Stimulated activated CD8-positive, alpha-beta memory T cell treated with anti-CD3 and anti-CD28 coated beads, Interleukin-12 subunit alpha, Interleukin-12 subunit beta, amount 100 ng/mL, for 24 hours (primary cell): ENCODE measurements around the gene CASTOR1.
A peak's percentile ranks its signal among the peaks of the same experiment; 100 is the strongest.

Experiments
- DNase-seq: peaks from one replicate; pipeline ENCODE4 v3.0.0-alpha.2; 2020; ENCODE audit errors: extremely low read depth

CASTOR1 gene

DNA sequence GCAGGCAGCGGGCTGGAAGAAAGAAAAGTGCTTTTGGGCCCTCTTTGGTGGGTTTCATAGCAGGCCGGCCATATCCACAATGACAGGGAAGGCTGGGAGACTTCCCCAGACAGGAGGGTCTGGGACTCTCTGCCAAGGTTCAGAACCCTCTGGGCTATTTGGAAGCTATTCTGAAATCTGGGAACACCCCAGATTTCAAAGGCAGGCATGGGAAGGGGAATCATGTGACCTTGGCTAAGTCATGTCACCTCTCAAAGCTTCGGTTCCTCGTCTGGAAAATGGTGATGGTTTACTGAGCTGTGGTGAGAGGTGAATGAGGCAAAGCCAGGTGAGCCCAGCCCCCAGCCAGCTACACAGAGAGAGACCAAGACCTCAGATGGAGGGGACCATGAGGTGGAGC lies 4.6 kb downstream of the CASTOR1 start:
- no peak for DNase-seq

DNA sequence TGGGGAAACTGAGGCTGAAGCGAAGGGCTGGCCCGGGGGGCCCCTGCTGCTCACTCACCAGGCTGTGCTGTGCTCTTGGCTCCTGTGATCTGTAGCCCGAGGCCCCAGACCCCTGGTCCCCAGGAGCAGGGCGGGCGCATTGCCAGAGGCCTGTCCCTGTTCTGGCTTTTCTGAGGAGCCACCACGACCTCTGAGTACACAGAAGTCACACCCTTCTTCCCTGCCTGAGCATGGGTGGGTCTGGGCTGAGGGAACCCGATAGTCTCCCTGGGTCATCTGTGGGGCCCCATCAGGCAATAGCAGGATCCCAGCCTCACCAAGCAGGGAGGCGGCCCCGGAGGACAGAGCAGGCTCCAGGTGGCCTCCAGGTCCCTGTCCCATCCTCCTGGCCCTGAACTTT lies 5.1 kb downstream of the CASTOR1 start:
- no peak for DNase-seq

DNA sequence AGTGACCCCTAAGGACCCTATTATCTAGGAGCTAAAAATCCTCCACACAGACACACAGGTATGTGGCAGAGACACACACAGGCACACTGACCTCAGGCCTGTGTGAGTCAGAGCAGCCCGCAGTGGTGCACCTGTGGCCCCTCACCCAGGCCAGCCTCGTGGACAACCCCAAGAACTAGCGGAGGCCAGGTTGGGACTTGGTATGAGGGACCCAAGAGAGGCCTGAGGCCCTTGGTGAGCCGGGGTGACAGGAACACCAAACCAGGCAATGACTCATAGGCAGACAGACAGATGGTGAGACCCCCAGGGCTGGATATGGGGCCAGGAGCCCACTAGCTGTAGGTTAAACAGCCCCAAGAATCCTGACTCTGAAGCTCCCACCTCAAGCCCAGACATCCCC lies 6.0 kb downstream of the CASTOR1 start:
- no peak for DNase-seq

DNA sequence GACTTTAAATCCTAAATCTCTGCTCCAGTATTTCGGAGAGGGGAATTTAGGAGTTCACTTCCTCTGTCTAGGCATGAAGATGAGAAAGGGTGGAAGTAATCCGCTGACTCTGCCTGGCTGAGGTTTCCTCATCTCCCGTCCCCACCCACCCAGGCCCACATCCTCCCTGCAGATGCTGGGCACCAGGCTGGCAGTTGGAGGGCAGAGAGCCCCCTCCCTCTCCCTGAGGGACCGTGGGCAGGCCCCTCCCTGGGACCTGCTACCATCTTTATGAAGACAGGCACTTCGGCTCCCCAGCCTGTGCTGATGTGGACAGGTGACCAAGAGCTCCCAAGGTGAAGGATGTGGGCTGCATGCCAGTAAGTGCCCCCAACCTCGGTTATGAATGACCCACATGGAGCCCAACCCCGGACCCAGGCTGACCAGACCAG lies 6.7 kb downstream of the CASTOR1 start:
- no peak for DNase-seq

DNA sequence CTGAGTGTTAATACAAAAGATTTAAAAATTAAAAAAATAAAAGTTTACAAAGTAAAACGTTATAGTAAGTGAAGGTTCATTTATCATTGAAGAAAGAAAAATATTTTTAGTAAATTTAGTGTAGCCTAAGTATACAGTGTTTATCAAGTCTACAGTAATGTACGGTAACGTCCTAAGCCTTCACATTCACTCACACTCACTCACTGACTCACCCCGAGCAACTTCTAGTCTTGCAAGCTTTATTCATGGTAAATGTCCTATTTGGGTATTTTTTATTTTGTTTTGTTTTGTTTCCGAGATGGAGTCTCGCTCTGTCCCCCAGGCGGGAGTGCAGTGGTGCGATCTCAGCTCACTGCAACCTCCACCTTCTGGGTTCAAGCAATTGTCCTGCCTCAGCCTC lies 8.8 kb downstream of the CASTOR1 start:
- no peak for DNase-seq

DNA sequence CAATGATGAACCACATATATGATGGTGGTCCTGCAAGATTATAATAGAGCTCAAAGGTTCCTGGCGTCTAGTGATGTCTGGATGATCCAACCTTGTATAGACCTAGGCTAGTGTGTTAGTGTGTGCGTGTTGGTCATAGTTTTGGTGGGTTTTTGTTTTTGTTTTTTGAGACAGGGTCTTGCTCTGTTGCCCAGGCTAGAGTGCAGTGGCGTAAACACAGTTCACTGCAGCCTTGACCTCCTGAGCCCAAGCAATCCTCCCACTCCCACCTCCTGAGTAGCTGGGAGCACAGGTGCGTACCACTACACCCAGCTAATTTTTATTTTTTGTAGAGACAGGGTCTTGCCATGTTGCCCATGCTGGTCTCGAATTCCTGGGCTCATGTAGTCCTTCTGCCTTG lies 9.4 kb downstream of the CASTOR1 start:
- no peak for DNase-seq

DNA sequence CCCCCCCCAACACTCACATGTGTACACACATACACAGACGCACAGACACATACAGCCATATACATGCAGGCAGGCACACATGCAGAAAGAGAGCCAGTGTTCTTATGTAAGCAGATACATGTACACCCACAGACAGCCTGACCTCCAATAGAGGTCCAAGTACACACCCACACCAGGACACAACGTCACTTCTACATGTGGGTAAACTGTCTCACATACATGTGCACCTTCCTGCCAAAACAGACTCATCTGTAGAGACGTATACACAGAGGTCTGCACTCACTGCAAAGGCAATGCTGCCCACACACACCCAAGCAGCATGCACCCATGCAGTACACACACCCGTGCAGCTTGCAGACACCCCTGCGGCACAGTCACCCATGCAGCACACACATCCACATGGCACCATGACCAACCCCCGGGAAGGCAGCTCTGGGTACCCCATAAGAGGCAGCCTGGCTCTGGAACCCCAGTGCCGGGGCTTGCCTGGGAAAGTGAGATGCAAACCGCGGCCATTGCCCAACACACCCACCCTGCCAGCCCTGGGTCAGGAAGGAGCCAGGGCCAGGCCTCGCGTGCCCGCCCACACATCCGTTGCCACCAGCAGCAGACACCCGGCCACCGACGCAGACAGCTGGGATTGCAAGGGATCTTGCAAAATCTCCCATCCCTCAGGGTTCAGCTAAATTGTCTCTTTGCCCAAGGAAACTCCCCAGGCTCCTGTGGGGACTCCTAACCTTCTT lies 10.1 kb downstream of the CASTOR1 start:
- DNase-seq: no peak

DNA sequence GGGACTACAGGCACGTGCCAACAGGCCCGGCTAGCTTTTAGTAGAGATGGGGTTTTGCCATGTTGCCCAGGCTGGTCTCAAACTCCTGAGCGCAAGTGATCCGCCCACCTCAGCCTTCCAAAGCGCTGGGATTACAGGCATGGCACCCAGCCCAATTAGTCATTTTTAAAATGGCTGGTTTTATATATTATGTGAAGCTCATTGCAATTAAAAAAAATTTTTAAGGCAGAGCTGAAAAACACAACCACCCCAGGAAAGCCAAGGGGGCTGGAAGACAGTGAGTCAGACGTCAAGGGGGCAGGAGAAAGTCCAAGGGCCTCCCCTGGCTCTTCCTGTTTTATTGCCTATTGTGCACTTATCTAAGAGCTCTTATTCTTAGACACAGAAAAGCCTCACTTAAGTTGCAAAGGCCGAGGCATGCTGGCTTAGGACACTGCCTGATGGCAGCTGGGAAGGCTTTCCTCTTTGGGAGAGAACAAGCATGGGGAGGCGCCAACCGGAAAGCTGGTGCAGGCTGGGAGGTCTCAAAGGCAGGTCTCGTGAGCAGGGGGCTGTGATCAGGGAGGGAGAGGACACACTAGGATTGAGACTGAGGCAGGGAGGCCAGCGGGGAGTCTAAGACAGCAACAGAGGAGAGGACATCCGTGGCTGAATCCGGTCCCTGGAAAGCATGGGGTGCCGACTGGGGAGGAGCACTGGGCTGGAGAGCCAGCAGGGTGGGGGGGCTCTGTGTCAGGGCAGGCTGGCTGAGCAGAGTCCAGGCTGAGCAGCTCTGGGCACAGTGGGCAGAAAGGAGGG lies 11.6 kb downstream of the CASTOR1 start:
- DNase-seq: no peak

DNA sequence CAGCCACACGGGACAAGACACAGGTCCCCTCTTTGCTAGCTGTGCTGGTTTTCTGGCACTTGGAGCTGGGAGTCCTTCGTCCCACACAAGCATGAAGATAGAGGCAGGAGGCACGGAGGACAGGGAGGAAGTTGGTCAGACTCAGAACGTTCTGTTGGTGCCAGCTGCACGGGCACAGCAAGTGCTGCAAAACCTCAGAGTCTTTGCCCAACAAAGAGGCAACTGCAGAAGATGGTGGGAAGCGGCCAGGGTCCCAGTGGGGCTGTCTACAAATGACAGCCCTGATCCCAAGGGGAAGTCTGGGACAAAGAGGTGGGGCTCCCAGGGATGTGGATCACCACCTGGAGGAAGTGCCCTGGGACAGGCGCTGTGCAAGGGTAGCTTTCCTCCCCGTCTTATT lies 13.3 kb downstream of the CASTOR1 start:
- no peak for DNase-seq

DNA sequence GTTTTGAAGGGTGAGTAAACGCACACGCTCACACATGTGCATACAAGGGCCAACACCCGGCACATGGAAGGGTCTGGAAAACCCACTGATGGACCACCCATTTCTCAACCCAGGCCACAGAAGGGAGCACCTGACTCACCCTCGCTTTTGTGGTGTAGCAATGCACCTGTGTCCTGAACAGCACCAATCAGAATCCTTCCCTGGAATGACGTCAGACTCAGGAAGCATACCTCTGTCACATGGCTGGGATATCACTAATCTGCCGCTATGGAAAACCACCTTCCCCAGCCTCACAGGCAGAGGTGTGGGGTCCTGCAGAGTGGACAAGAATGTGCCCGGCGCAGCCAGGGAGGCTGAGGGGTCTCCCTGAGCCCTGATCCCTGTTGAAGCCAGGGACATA lies 13.7 kb downstream of the CASTOR1 start:
- DNase-seq: no peak

DNA sequence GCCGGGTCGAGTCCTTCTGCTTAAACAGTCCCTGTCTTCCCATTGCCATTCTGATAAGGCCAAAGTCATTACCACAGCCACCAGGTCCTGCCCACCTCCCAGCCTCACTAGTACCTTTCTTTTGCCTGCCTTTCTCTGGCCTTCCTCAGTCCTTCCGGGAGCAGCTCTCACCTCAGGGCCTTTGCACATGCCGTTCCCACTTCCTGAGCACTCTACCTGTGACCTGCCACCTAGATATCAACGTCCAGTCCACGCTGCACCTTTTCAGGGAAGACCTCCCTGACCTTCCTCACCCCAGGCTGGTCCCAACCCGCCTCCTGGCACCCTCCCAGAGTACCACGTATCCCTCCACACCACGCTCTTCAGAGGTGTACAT lies 14.9 kb downstream of the CASTOR1 start:
- DNase-seq: no peak

DNA sequence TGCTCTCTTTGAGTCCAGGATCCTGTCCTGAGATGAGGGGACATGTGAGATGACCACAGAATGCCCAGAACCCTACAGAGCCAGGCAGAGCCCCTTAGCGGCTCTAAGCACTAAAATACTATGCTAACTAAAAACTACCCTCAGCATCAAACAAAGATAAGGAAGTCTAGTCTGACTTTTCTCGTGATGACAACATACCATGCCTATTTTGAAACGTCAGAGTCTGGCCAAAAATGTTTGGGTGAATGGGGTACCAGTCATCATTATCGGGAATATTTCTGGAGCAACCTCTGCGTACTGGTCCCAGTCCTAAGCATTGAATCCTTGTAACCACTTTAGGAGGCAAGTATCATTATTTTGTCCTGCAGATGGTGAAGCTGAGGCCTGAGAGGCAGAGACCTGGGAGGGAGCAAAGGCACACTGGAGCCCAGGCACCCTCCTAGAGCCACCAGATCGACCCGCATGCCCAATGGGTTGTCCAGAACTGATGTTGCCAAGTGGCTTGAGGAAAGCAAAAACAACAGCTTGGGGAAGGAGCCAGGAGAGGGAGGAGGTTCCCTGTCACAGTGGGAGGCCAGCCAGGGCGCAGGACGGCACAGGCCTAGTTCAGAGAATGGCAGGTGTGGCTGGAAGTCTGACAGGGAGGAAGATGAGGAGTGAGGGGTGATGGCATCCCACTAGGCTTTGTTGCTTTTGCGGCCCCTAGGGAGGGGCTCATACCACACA lies 15.4 kb downstream of the CASTOR1 start:
- no peak for DNase-seq

DNA sequence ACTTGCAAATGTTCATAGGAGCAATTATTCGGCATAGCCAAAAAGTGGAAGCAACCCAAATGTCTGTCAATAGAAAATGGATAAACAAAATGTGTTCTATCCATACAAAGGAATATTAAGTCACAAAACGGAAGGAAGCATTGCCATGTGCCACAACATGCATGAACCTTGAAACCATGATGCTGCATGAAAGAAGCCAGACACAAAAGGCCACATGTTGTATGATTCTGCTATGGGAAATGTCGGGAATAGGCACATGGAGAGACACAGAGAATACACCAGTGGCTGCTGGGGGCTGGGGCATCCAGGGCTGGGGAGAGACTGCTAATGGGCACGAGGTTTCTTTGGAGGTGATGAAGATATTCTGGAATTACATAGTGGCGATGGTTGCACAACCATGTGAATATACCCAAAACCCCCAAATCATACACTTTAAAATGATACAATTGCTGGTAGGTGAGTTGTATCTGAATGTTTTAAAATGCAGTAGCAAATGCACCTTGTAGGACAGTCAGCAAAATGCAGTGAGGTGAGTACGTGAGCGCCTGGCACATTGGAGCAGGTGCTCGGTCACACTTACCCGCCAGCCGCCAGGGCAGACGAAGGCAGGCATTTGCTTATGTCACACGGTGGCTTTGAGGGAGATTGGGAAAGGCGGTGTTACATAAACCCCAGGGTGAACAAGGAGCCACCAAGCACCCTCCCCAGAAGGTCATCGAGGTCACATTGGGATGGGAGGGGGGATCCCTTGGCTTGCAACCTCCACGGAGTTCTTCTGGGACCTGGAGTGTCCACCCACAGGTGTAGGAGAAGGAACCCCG lies 16.3 kb downstream of the CASTOR1 start:
- DNase-seq: no peak

DNA sequence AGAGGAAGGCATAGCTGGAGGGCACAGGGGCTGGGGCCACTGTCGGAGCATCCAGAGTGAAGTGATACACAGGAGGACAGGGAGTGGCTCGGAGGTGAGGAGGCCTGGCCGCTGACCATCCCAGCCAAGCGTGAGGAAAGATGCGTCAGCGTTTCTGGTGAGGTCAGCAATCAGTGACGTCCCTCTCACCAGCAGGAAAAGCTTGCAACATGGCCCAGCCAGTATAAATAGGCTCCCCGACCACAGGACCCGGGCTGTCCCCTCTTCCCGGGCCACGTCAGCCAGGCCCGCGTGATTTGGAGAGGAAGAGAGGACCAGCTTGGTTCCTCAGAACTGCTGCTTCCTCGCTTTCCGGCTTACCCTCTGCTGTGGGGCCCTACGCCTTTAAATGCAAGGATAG lies 18.5 kb downstream of the CASTOR1 start:
- DNase-seq: no peak

DNA sequence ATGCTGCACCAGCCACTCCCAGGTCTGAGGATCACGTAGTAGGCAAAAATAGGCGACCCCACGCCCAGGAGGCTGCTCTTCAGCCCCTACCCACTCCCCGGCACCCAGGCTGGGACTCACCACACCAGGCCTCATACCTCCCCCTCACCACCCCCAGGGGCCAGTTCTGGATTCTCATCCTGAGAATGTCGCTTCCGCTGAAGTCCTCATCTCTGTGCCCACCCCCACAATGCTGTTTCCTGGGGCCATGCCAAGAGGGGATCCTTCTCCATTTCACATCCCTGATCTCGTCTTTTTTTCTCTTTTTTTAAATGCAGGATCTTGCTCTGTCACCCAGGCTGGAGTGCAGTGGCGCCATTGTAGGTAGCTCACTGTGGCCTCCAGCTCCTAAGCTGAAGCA lies 21.0 kb downstream of the CASTOR1 start:
- DNase-seq: no peak

DNA sequence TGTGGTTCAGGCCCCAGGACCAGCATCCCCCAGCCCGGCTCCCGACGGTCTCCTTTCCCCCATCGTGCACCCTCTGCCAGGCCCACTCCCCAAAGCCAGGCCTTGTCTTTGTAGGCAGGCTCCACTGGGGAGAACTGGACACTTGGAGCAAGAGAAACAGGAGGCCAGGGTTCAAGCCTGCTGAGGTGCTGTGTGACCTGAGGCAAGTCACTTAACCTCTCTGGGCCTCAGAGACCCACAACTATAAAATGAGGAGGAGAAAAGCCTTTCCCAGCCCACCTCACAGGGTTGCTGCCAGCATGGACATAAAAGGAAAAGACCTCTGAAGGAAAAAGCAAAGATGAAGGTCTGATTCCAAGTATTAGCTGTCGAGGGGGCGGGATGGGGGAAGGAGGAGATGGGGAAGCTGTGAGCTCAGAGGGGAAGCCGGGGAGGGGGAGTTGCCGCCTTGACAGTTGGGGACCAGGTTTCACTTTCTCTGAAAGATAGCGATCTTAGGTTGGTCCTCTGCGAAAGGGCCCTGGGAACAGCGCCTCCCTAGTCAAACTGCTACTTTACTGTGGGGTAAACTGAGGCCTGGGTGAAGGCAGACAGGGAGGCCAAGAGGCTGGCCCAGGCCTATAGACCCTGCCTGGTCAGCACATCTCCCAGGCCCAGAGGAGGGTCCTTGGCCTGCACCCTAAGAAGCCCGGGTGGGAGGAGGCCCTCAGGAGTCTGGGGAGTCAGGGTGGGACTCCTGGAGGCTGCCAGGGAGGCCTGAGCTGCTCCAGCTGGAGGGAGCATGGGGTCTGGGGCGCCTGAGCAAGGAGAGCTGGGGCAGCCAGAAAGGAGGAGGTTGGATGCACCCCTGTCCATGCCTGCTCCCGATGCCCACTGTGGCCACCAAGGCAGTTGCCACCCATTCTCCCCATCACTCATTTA lies 21.7 kb downstream of the CASTOR1 start:
- no peak for DNase-seq

DNA sequence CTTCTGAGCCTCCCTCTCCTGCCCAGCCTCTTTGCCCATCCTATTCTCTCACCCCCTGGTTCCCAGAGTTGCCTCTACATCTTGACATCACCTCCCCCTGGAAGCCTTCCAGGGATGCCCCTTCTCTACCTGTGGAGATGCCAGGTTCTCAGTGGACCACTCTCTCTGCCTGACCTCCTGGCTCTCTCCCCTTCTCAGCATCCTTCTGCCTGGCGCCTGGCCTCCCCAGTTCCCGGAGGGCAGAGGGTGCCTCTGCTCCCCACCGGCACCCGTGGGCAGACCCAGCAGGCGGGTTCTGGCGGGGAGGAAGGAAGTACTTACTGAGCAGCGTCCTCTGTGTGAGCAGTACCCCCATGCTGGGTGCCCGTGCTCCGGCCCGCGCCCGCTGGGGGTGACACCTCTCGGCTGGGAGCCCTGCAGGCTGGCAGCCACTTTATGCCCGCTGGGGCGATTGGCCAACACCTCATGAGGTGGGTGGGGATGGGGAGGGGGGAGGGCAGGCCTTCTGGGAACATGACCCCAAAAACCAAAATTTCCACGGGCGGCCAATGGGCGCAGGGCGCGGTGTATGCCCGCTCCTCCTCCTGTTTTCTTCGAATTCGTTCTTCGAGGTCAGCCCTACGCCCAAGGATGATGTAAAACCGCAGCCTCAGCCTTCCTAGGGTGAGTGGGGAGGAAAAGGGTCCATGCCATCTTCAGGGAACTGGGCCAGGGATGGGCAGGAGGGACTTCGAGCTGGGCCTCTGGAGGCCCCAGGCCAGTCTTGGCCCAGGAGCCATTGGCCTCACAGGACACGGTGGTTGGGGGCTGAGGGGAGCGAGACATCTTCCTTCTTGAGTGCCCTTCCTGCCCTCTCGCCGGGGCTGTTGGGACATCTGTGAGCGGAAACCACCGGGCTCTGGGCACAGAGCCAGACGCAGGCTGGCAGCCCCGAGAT lies 22.6 kb downstream of the CASTOR1 start, which contains the start of gene OSM:
Gene OSM, minus strand, starts transcription at position 407 of the 937 bp plus-strand sequence. Its CDS starts 52 bp downstream, at position 355.
- no peak for DNase-seq

DNA sequence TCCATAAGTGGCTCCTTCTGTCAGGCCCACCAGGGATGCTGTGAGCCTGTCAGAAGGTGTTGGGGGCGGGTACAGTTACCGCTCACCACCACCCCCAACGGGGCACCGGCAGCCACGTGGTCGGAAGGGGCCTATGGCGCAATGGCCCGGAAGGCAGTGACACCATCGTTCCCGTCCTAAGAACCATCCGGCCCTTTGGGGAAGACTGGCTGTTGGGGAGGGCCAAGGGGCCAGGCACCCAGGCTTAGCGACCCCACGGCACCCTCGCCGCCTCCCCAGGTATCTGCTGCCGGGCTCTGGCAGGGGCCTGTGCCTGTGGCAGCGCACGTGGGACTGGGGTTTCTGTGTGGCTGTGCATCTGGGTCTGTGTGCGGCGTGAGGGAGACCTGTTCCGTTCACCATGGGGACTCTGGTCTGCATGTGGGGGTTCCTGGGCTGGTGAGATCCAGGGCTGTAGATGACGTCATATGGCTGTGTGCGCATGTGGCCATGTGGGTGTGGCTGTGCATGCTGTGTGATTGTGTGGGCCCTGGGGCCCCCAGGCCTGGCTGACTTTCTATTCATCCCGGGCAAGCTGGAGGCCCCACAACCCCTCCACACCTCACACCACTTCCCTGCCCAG lies 23.4 kb downstream of the CASTOR1 start:
- peak; percentile 71 for DNase-seq

DNA sequence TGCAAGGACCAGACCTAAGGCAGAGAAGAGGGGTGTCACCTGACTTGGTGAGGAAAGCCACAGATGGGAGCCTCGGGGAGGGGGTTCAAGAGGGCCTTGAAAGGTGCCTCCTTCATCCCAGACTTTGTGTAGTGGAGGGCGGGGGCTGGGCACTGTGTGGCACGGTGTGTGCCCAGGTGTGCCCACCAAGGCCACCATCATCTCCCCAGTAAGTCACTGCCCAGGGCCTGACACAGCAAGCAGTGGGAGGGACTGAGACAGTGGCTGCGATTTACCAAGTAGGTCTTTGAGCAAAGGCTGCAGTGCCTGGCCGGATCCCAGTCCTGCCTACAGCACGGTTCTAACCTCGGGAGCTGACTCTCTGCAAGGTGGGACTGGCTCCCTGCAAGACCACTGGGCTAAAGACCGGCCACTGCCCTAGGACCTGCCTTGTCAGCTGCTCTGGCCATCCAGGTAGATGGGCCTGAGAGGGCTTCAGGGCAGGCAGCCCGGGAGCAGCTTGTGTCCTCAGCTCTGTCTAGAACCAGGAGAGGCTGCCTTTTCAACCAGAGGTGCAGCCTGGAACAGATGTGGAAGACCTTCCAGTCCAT lies 24.1 kb downstream of the CASTOR1 start:
- DNase-seq: no peak
